Measurements from ENCODE around the gene C11orf87. TPM values are rescaled to one million over a fixed set of nuclear protein-coding genes. Genes with fewer than 3 reads are reported as not detected.

The C11orf87 gene
- total and polyA plus RNA-seq, 2 of the 8 experiments (the other 6 are each of a cell fraction or from before 2014, with no cell fraction given): 0.22 to 0.32 TPM

- TF ChIP-seq, protein P1, sequence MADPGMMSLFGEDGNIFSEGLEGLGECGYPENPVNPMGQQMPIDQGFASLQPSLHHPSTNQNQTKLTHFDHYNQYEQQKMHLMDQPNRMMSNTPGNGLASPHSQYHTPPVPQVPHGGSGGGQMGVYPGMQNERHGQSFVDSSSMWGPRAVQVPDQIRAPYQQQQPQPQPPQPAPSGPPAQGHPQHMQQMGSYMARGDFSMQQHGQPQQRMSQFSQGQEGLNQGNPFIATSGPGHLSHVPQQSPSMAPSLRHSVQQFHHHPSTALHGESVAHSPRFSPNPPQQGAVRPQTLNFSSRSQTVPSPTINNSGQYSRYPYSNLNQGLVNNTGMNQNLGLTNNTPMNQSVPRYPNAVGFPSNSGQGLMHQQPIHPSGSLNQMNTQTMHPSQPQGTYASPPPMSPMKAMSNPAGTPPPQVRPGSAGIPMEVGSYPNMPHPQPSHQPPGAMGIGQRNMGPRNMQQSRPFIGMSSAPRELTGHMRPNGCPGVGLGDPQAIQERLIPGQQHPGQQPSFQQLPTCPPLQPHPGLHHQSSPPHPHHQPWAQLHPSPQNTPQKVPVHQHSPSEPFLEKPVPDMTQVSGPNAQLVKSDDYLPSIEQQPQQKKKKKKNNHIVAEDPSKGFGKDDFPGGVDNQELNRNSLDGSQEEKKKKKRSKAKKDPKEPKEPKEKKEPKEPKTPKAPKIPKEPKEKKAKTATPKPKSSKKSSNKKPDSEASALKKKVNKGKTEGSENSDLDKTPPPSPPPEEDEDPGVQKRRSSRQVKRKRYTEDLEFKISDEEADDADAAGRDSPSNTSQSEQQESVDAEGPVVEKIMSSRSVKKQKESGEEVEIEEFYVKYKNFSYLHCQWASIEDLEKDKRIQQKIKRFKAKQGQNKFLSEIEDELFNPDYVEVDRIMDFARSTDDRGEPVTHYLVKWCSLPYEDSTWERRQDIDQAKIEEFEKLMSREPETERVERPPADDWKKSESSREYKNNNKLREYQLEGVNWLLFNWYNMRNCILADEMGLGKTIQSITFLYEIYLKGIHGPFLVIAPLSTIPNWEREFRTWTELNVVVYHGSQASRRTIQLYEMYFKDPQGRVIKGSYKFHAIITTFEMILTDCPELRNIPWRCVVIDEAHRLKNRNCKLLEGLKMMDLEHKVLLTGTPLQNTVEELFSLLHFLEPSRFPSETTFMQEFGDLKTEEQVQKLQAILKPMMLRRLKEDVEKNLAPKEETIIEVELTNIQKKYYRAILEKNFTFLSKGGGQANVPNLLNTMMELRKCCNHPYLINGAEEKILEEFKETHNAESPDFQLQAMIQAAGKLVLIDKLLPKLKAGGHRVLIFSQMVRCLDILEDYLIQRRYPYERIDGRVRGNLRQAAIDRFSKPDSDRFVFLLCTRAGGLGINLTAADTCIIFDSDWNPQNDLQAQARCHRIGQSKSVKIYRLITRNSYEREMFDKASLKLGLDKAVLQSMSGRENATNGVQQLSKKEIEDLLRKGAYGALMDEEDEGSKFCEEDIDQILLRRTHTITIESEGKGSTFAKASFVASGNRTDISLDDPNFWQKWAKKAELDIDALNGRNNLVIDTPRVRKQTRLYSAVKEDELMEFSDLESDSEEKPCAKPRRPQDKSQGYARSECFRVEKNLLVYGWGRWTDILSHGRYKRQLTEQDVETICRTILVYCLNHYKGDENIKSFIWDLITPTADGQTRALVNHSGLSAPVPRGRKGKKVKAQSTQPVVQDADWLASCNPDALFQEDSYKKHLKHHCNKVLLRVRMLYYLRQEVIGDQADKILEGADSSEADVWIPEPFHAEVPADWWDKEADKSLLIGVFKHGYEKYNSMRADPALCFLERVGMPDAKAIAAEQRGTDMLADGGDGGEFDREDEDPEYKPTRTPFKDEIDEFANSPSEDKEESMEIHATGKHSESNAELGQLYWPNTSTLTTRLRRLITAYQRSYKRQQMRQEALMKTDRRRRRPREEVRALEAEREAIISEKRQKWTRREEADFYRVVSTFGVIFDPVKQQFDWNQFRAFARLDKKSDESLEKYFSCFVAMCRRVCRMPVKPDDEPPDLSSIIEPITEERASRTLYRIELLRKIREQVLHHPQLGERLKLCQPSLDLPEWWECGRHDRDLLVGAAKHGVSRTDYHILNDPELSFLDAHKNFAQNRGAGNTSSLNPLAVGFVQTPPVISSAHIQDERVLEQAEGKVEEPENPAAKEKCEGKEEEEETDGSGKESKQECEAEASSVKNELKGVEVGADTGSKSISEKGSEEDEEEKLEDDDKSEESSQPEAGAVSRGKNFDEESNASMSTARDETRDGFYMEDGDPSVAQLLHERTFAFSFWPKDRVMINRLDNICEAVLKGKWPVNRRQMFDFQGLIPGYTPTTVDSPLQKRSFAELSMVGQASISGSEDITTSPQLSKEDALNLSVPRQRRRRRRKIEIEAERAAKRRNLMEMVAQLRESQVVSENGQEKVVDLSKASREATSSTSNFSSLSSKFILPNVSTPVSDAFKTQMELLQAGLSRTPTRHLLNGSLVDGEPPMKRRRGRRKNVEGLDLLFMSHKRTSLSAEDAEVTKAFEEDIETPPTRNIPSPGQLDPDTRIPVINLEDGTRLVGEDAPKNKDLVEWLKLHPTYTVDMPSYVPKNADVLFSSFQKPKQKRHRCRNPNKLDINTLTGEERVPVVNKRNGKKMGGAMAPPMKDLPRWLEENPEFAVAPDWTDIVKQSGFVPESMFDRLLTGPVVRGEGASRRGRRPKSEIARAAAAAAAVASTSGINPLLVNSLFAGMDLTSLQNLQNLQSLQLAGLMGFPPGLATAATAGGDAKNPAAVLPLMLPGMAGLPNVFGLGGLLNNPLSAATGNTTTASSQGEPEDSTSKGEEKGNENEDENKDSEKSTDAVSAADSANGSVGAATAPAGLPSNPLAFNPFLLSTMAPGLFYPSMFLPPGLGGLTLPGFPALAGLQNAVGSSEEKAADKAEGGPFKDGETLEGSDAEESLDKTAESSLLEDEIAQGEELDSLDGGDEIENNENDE (IDR thresholded peaks at IDR 0.05; ENCODE audit: insufficient replicate concordance, low read length): no peak
- no peak for TF ChIP-seq GTF2F1 (IDR thresholded peaks at IDR 0.05; ENCODE audit: borderline replicate concordance, low read depth, low read length)
- no peak for TF ChIP-seq RBBP5 (IDR thresholded peaks at IDR 0.05; ENCODE audit: borderline replicate concordance, low read depth, low read length)
- no peak for TF ChIP-seq GABPA (IDR thresholded peaks at IDR 0.05; ENCODE audit: borderline replicate concordance, insufficient read depth, low read length)
- TF ChIP-seq CTCF (IDR thresholded peaks at IDR 0.05; ENCODE audit: control extremely low read depth in 1 of 3, insufficient read depth in 1 of 3, low read depth in 1 of 3, low read length in 3 of 3): no peak
- TF ChIP-seq CBX8 (IDR thresholded peaks at IDR 0.05; ENCODE audit: borderline replicate concordance, low read depth, low read length): no peak
- TF ChIP-seq HDAC6 (IDR thresholded peaks at IDR 0.05; ENCODE audit: low read depth, low read length): no peak
Observed at GRCh38 chr11:109388982-109389381, 33.0 kb upstream of the C11orf87 start (continued).

Data from H1 (cell line).